Activated gamma-delta T cell treated with Interleukin-2 at 50 U/mL for 16 hours (primary cell): Measurements from ENCODE around the gene NUTF2.
"Not testable (repeated sequence)": the region's sequence is repeated elsewhere in the genome, so short reads cannot be mapped to it uniquely, and the experiment has no call there.

Source experiments
- DNase-seq: peaks from one replicate; pipeline ENCODE4 v3.0.0-alpha.2; 2020

The NUTF2 gene

GRCh38 chr16:67841198-67841815 lies 5.4 kb upstream of the NUTF2 start:
- DNase-seq, result no peak

GRCh38 chr16:67841816-67842508 lies 4.8 kb upstream of the NUTF2 start, which contains the start of gene THAP11:
Gene THAP11, plus strand, starts transcription at chr16:67842320. Its CDS starts 235 bp downstream, at chr16:67842555.
- peak; percentile 94 for DNase-seq

DNA sequence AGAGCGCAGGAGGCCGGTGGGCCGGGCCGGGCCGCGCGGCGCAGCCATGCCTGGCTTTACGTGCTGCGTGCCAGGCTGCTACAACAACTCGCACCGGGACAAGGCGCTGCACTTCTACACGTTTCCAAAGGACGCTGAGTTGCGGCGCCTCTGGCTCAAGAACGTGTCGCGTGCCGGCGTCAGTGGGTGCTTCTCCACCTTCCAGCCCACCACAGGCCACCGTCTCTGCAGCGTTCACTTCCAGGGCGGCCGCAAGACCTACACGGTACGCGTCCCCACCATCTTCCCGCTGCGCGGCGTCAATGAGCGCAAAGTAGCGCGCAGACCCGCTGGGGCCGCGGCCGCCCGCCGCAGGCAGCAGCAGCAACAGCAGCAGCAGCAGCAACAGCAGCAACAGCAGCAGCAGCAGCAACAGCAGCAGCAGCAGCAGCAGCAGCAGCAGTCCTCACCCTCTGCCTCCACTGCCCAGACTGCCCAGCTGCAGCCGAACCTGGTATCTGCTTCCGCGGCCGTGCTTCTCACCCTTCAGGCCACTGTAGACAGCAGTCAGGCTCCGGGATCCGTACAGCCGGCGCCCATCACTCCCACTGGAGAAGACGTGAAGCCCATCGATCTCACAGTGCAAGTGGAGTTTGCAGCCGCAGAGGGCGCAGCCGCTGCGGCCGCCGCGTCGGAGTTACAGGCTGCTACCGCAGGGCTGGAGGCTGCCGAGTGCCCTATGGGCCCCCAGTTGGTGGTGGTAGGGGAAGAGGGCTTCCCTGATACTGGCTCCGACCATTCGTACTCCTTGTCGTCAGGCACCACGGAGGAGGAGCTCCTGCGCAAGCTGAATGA lies 4.0 kb upstream of the NUTF2 start:
- DNase-seq, result peak; percentile 56

GRCh38 chr16:67843343-67843765 lies 3.4 kb upstream of the NUTF2 start:
- no peak for DNase-seq

DNA sequence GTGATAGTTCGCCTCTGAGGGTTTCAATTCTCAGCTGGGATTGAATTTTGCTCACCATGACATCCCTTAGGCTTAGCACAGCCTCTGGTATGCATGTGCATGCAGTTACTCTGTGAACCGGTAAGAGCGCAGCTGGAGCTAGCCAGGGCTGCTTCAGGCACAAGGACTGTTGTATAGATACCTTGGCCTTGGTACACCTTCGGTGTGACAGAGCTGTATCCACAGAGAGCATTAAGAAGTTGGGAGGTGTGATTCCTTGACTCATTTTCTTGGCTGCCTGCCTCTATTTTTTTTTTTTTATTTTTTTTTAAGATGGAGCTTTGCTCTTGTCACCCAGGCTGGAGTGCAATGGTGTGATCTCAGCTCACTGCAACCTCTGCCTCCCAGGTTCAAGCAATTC lies 2.2 kb upstream of the NUTF2 start:
- no peak for DNase-seq

DNA sequence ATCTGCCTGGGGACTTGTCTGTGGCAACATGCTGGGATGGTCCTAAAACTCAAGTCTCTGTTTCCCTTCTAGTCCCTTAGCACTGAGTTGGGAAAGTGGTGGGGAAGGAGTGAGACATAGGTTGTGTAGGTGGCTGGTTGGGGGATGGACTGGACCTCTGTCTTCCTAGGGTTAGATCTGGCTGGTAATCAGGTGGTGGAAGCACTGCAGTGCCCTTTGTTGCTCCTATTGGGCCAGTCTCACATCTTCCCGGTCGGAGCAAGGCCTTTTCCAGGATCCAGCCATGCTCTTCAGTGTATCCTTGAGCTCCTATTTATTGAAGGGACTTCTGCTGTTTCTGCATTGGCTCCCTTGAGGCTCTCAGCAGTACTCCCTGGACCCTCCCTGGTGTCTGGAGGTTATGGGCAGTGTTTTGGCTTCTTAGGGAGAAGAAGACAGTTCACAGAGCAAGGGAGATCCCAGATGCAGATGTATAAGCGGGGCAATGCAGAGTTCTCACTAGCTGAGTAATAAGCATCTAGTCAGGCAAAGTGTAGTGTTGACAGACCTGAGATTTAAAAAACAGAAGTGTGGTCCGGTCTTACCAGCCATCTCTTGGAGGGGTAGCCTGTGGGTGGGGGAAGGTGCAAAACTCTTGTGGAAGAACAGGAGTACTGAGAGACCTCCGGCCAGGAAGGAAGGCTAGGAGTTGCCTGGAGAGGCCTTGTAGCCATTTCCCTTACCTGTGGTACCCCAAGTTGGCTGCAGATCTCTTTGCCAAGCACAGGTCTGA lies 1.3 kb upstream of the NUTF2 start:
- DNase-seq, result no peak

- no peak for DNase-seq
These were observed 742 bp upstream of the NUTF2 start for GRCh38 chr16:67846063-67846319.

- DNase-seq, result peak; percentile 54
These were observed 530 bp downstream of the NUTF2 start, which contains the start of gene CENPT for GRCh38 chr16:67847064-67847861. Gene CENPT, minus strand, starts transcription at chr16:67847693. Its CDS starts 13,834 bp downstream, at chr16:67833859.

- no peak for DNase-seq
These were observed 1.4 kb downstream of the NUTF2 start for GRCh38 chr16:67848118-67848517.

- DNase-seq, result no peak
These were observed 6.9 kb downstream of the NUTF2 start for GRCh38 chr16:67853670-67854069.

GRCh38 chr16:67855789-67856188 lies 9.1 kb downstream of the NUTF2 start:
- no peak for DNase-seq

DNA sequence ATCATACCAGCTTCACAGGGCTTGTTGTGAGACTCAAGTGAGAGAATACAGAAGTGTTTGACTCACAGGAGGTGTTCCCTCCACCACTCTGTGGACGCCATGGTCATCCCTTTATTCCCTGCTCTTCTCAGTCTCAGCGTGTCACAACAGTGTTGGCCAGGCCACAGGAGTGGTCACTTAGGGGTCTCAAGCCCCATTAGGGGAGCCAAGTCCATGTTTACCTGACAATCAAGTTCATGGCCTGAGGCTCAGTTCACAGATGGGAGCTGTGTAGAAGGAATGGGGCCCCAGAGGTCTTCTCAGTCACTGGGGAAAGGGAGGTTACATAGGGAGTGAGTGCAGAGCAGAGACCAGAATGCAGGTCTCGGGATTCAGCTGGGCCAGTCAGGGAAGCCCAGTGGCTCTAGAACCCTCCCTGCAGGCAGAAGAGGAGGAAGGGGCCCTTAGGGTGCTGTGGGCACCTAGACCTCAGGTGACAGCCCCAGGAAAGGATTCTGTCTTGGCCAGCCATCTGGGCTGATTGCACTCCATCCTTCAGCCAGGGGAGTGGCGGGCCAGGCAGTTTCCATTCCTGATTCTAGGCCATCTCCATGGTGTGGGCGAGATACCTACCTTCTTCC lies 10.3 kb downstream of the NUTF2 start:
- no peak for DNase-seq

GRCh38 chr16:67857547-67858233 lies 11.0 kb downstream of the NUTF2 start:
- no peak for DNase-seq

DNA sequence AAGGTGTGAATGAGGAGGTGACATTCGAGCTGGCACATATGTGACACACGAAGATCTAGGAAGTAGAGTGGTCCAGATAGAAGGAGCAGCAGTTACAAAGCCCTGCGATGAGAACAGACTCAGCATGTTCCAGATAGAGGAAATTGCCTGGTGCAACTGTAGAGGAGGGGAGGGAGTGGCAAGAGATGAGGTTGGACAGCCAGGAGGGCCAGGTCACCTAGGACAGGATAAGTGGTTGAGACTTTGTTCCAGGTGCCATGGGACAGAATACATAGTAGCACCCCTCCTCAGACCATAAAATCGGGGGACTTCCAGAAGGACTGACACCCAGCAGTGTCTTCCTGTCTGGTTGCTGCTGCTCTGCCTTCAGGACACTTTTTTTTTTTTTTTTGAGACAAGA lies 11.8 kb downstream of the NUTF2 start:
- no peak for DNase-seq

GRCh38 chr16:67860589-67861398 lies 14.1 kb downstream of the NUTF2 start:
- no peak for DNase-seq

DNA sequence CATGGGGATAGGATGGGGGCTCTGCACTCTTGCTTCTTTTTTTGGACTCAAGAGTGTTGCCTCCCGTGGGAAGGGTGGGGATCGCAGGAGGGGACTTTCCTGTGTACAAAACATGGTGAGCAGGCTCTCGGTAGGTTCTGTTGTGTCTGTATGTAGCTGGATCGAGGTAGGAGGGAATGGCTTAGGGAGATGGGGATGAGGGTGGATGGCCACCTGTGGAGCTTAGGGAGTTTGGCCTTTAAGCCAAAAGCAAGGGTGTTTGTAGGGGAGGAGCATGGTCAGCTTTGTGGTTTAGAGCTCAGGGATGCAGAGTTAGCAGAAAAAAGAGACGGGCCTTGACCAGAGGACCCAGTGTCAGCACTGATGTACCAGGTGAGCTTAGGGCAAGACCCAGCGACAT lies 15.1 kb downstream of the NUTF2 start:
- DNase-seq, result no peak

GRCh38 chr16:67862623-67863583 lies 16.2 kb downstream of the NUTF2 start:
- no peak for DNase-seq

GRCh38 chr16:67864044-67864443 lies 17.3 kb downstream of the NUTF2 start:
- DNase-seq, result not testable (repeated sequence)

GRCh38 chr16:67864594-67864993 lies 17.9 kb downstream of the NUTF2 start:
- no peak for DNase-seq
